Common myeloid progenitor, CD34-positive (primary cell): ENCODE data around the gene SLX4IP.

Experiments used
- CTCF ChIA-PET: fragments of 350-600 bp; sonication (Branson Sonifier 250); formaldehyde crosslinking; loops from one replicate; lab custom pipeline; 2021; ENCODE audit warnings: antibody characterized with exemption; lab: Charles Lee
- POLR2A ChIA-PET: fragments of 350-600 bp; sonication (Branson Sonifier 250); formaldehyde crosslinking; loops from one replicate; lab custom pipeline; 2021; ENCODE audit warnings: antibody characterized with exemption; lab: Charles Lee
- DNase-seq, 3 donors: peaks; one replicate each; pipeline versions ENCODE4 v3.0.0 to v3.0.0-alpha.2; 2013
- H3K27ac ChIP-seq, 2 experiments: 1 replicate in 1 of 2; 2 replicates in 1 of 2; pipeline ENCODE4 v1.7.0; 2013; ENCODE audit warnings: inconsistent platforms in 2 of 2, low read length in 2 of 2, mild to moderate bottlenecking in 2 of 2, low read depth in 1 of 2, moderate library complexity in 1 of 2; ENCODE audit not compliant: severe bottlenecking in 2 of 2, insufficient read depth in 1 of 2, poor library complexity in 1 of 2
- H3K27me3 ChIP-seq, 5 experiments: replicated peaks in 2 of 5; 1 replicate in 3 of 5; 2 replicates in 2 of 5; pipeline versions ENCODE4 v1.6.1 to v1.7.0; 2013; ENCODE audit warnings: low read length in 4 of 5, mild to moderate bottlenecking in 2 of 5, moderate library complexity in 2 of 5, inconsistent platforms in 1 of 5; ENCODE audit not compliant: insufficient read depth in 5 of 5, control insufficient read depth in 4 of 5
- H3K36me3 ChIP-seq, 4 experiments: 1 replicate in 2 of 4; 2 replicates in 2 of 4; pipeline versions ENCODE4 v1.6.1 to v1.7.0; 2013; ENCODE audit warnings: low read length in 3 of 4, control low read depth in 1 of 4, mild to moderate bottlenecking in 1 of 4; ENCODE audit not compliant: control insufficient read depth in 4 of 4, insufficient read depth in 4 of 4
- H3K4me1 ChIP-seq, 4 experiments: 1 replicate in 3 of 4; 2 replicates in 1 of 4; pipeline versions ENCODE4 v1.6.1 to v1.7.1; 2013; ENCODE audit warnings: low read length in 3 of 4, mild to moderate bottlenecking in 3 of 4, control low read depth in 1 of 4, inconsistent platforms in 1 of 4, moderate library complexity in 1 of 4; ENCODE audit not compliant: control insufficient read depth in 4 of 4, insufficient read depth in 4 of 4; ENCODE audit errors: control extremely low read depth in 1 of 4
- H3K4me3 ChIP-seq, 7 experiments: 1 replicate in 4 of 7; 2 replicates in 3 of 7; pipeline versions ENCODE4 v1.5.1 to v1.7.0; 2013; ENCODE audit warnings: mild to moderate bottlenecking in 7 of 7, low read length in 6 of 7, moderate library complexity in 6 of 7, inconsistent platforms in 2 of 7, low read depth in 2 of 7, control low read depth in 1 of 7; ENCODE audit not compliant: insufficient read depth in 4 of 7, control insufficient read depth in 1 of 7; ENCODE audit errors: extremely low read depth in 1 of 7
- H3K9me3 ChIP-seq, 5 experiments: 1 replicate in 4 of 5; 2 replicates in 1 of 5; pipeline versions ENCODE4 v1.6.1 to v1.7.1; 2013; ENCODE audit warnings: low read length in 4 of 5, mild to moderate bottlenecking in 2 of 5, inconsistent platforms in 1 of 5, low read depth in 1 of 5, moderate library complexity in 1 of 5; ENCODE audit not compliant: control insufficient read depth in 4 of 5, insufficient read depth in 2 of 5; ENCODE audit errors: control extremely low read depth in 1 of 5
- WGBS: methylation state at CpG from one replicate; pipeline ENCODE4 v1.1.5; 2013; ENCODE audit not compliant: insufficient coverage; 5-methylcytosine and 5-hydroxymethylcytosine counted together

SLX4IP gene

DNA sequence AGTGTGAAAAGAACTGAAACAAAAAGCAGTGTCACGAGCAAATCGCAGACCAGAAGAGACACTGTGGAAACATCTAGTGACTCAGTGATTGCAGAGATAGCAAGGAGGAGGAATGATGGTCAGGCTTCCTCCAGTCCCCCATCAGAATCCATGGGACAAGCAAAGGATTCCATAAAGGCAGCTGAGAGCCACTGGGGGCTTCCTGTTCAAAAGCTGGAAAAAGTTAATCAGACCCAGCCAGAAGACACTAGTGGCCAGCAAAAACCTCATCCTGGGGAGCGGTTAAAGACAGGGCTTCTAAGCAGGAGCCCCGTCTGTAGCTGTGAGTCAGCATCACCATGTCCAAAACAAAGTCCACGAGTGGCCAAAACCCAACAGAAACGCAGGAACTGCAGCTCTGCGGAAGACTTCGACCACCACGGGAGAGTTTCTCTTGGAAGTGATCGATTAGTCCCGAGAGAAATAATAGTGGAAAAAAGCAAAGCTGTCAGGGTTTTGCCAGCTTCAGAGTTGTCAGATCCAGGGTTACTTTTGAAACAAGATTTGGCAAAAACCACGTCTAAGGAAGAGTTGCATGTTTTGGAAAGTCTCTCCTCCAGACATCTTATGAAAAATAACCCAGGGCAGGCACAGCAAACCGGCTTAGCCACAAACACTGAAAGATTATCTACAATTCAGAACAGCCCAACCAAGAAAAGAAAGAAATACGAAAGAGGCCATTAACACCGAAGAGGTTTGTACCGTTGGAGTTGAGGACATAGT lies 187.7 kb downstream of the SLX4IP start:
- Histone ChIP-seq H3K9me3 (no peaks in the 10 kb centered on the region), H3K27me3 (no peaks in the 10 kb centered on the region), H3K27ac (no peak overlapping the region), H3K36me3 (peaks cover 0 to 10% (median 4%) of the 10 kb centered on the region in 4 experiments), H3K4me3 (no peak overlapping the region), H3K4me1 (peaks cover 0 to 5% (median 0%) of the 10 kb centered on the region in 4 experiments)
- ChIA-PET CTCF (interaction anchor here (1.5 to 1.6 kb wide), 2 partner anchors 19 to 48 kb away, joined by 4 read pairs; no protein-coding TSS in a partner anchor), POLR2A (no interaction called here)
- DNase-seq: peak in 2 of 3 donors; percentile 13 to 18
- WGBS: 90% methylated on average over 15 of the region's 16 CpGs

- Histone ChIP-seq H3K4me1 (peaks cover 0 to 5% (median 0%) of the 10 kb centered on the region in 4 experiments), H3K27me3 (no peaks in the 10 kb centered on the region), H3K4me3 (no peak overlapping the region), H3K9me3 (no peaks in the 10 kb centered on the region), H3K36me3 (peaks cover 0 to 10% (median 6%) of the 10 kb centered on the region in 4 experiments), H3K27ac (no peak overlapping the region)
- ChIA-PET CTCF (no interaction called here), POLR2A (no interaction called here)
- WGBS: 100% methylated on average over 2 of the region's 2 CpGs
- no peak for DNase-seq
These were observed 190.5 kb downstream of the SLX4IP start for GRCh38 chr20:10625641-10626040.

DNA sequence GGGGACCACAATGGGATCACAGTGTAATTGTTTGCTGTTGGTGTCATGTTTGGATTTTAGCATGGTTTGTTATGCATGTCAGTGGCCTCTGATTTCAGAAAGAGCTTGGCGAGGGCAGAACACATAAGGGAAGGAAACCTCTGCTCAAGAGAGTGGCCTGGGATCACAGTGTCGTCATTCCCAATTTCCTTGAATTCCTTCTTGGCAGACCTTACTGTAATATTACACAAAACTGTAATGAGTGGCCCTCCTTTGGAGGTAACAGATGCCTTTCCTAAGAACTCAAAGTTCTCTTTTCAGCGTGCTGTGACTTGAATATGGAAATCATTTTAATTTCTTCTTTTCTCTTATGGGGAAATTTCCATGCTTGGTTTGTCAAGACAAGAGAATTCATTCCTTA lies 191.8 kb downstream of the SLX4IP start:
- 96% methylated on average over 2 of the region's 3 CpGs for WGBS
- POLR2A ChIA-PET: no interaction called here
- Histone ChIP-seq H3K4me1 (no peaks in the 10 kb centered on the region), H3K27me3 (no peaks in the 10 kb centered on the region), H3K9me3 (no peaks in the 10 kb centered on the region), H3K4me3 (no peak overlapping the region), H3K27ac (no peak overlapping the region), H3K36me3 (peaks cover 0 to 10% (median 8%) of the 10 kb centered on the region in 4 experiments)
- no peak for DNase-seq
- CTCF ChIA-PET: no interaction called here

GRCh38 chr20:10629946-10630650 lies 195.0 kb downstream of the SLX4IP start:
- ChIA-PET CTCF (no interaction called here), POLR2A (no interaction called here)
- Histone ChIP-seq H3K9me3 (no peaks in the 10 kb centered on the region), H3K36me3 (peaks cover 0 to 8% (median 1%) of the 10 kb centered on the region in 4 experiments), H3K4me1 (no peaks in the 10 kb centered on the region), H3K4me3 (no peak overlapping the region), H3K27me3 (no peaks in the 10 kb centered on the region), H3K27ac (no peak overlapping the region)
- no peak for DNase-seq
- WGBS: 97% methylated on average over 3 of the region's 9 CpGs

GRCh38 chr20:10631126-10631525 lies 196.0 kb downstream of the SLX4IP start:
- Histone ChIP-seq H3K9me3 (no peaks in the 10 kb centered on the region), H3K4me1 (no peaks in the 10 kb centered on the region), H3K27me3 (no peaks in the 10 kb centered on the region), H3K4me3 (no peak overlapping the region), H3K27ac (no peak overlapping the region), H3K36me3 (peaks cover 0 to 8% (median 1%) of the 10 kb centered on the region in 4 experiments)
- DNase-seq: no peak
- CTCF ChIA-PET: interaction anchor here (1.2 kb wide), 1 partner anchor 10 kb away, joined by 4 read pairs; no protein-coding TSS in a partner anchor
- WGBS: 100% methylated on average over 4 of the region's 4 CpGs
- POLR2A ChIA-PET: no interaction called here

DNA sequence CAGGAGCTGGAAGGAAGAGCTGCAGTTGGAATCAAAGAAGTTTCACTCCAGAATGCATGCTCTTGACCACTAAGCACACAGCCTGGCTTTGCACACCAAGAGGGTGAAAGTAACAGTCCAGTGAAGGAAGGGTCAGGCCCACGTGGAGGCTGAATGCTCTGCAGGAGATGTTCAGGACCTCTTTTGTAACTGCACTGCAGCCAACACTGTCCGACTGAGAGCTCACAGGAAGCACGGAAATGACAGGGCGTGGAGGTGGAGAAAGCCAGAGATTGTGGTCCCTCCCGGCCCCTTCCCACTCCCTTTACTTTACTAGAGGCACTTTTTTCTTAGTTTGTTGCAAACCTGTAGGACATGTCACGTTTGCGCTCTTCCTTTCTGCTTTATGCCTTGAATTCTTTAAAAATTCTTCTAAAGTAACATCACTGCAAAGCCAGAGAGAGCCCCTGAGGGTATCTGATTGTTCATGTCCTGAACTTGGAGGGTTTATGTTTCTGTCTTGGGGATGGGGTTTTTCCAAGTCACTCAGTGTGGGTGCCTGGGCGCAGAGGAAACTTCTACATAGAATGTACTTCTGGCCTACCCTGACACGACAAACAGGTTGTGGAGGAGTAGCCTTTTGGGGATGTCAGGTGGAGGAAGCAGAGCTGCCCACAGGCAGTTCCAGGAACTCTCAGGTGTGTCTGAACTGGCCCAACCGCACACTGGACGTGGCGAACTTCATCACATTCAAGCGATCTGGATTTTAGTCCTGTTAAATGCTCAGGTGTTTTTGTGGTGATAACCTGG lies 197.8 kb downstream of the SLX4IP start:
- Histone ChIP-seq H3K36me3 (peaks cover 0 to 15% (median 4%) of the 10 kb centered on the region in 4 experiments), H3K9me3 (no peaks in the 10 kb centered on the region), H3K27ac (no peak overlapping the region), H3K27me3 (no peaks in the 10 kb centered on the region), H3K4me1 (peaks cover 0 to 9% (median 0%) of the 10 kb centered on the region in 4 experiments), H3K4me3 (no peak overlapping the region)
- no peak for DNase-seq
- 90% methylated on average over 9 of the region's 13 CpGs for WGBS
- ChIA-PET CTCF (interaction anchor here (0.8 kb wide), 1 partner anchor 16 kb away, joined by 3 read pairs; no protein-coding TSS in a partner anchor), POLR2A (no interaction called here)
